OCI-LY7 (cell line): Measurements from ENCODE around the gene GADL1. TPM values are rescaled to one million over a fixed set of nuclear protein-coding genes. Genes with fewer than 3 reads are reported as not detected.

Experiments used
- Bru-seq: library from RNA; stranded (reverse); fragments of 400-500 nt; gene quantifications from one replicate; lab custom pipeline; 2021; lab: Mats Ljungman, UMichigan
- BruChase-seq, 2 experiments: library from RNA; stranded (reverse); fragments of 400-500 nt; gene quantifications; one replicate each; lab custom pipeline; 2021; lab: Mats Ljungman, UMichigan
- BruUV-seq: library from RNA; stranded (reverse); fragments of 400-500 nt; replicated peaks from 2 replicates; lab custom pipeline; 2021; lab: Mats Ljungman, UMichigan
- CTCF ChIA-PET: fragments of 300-600 bp; sonication (Branson Sonifier 250); formaldehyde crosslinking; loops from one replicate; lab custom pipeline; 2022; ENCODE audit warnings: antibody characterized with exemption; ENCODE audit not compliant: unreplicated experiment; lab: Charles Lee
- POLR2A ChIA-PET: fragments of 300-600 bp; sonication (Branson Sonifier 250); formaldehyde crosslinking; loops from one replicate; lab custom pipeline; 2022; ENCODE audit warnings: antibody characterized with exemption; lab: Charles Lee
- DNase-seq: peaks from one replicate; pipeline ENCODE4 v3.0.0-alpha.2; 2015; ENCODE audit warnings: low spot score
- H2AFZ ChIP-seq: fragments of 200-600 bp; sonication (generic), shearing (Covaris generic); 2 replicates; pipeline ENCODE4 v1.6.1; 2014; ENCODE audit warnings: mild to moderate bottlenecking, antibody characterized with exemption, low read length, moderate library complexity
- H3K27ac ChIP-seq: fragments of 200-600 bp; sonication (generic); 2 replicates; pipeline ENCODE4 v1.5.1; 2014; ENCODE audit warnings: mixed run types, low read depth, mild to moderate bottlenecking, moderate library complexity, low read length, inconsistent platforms; ENCODE audit not compliant: poor library complexity, severe bottlenecking
- H3K36me3 ChIP-seq: fragments of 200-600 bp; sonication (generic); 2 replicates; pipeline ENCODE4 v1.6.1; 2014; ENCODE audit warnings: mild to moderate bottlenecking, antibody characterized with exemption, low read length, moderate library complexity, mixed read lengths; ENCODE audit not compliant: insufficient read depth
- H3K4me1 ChIP-seq: fragments of 200-600 bp; sonication (generic); 2 replicates; pipeline ENCODE4 v1.5.1; 2014; ENCODE audit warnings: mild to moderate bottlenecking, low read length; ENCODE audit not compliant: insufficient read depth, poor library complexity, severe bottlenecking
- H3K4me2 ChIP-seq: fragments of 200-600 bp; sonication (generic); 2 replicates; pipeline ENCODE4 v1.6.1; 2014; ENCODE audit warnings: mild to moderate bottlenecking, low read length
- H3K4me3 ChIP-seq: fragments of 200-600 bp; sonication (generic); 2 replicates; pipeline ENCODE4 v1.5.1; 2014; ENCODE audit warnings: mild to moderate bottlenecking, low read depth, low read length; ENCODE audit not compliant: poor library complexity, severe bottlenecking
- H3K79me2 ChIP-seq: fragments of 200-600 bp; sonication (generic); 2 replicates; pipeline ENCODE4 v1.6.1; 2016; ENCODE audit warnings: low read depth, mild to moderate bottlenecking, low read length, moderate library complexity, mixed read lengths; ENCODE audit not compliant: insufficient read depth
- H3K9me2 ChIP-seq: fragments of 200-600 bp; sonication (generic); 2 replicates; pipeline ENCODE4 v1.6.1; 2016; ENCODE audit warnings: mild to moderate bottlenecking, low read length, mixed read lengths; ENCODE audit not compliant: insufficient read depth
- H3K9me3 ChIP-seq: fragments of 200-600 bp; sonication (generic); 2 replicates; pipeline ENCODE4 v1.6.1; 2014; ENCODE audit warnings: mild to moderate bottlenecking, mixed run types, low read length, mixed read lengths
- H4K20me1 ChIP-seq: fragments of 200-600 bp; sonication (generic); 2 replicates; pipeline ENCODE4 v1.6.1; 2014; ENCODE audit warnings: mild to moderate bottlenecking, antibody characterized with exemption, low read length, moderate library complexity, mixed read lengths; ENCODE audit not compliant: insufficient read depth
- EZH2phosphoT487 ChIP-seq: fragments of 200-600 bp; sonication (generic); IDR thresholded peaks from 2 replicates; pipeline ENCODE4 v1.6.1; 2018; ENCODE audit warnings: low read depth, borderline replicate concordance, mild to moderate bottlenecking, mixed run types, antibody characterized with exemption, low read length, moderate library complexity, mixed read lengths
- intact Hi-C: fragments of 100-400 bp; cut with micrococcal nuclease; formaldehyde crosslinking; loops from one replicate; pipeline ENCODE4 v1.10.0; 2022; ENCODE audit not compliant: unreplicated experiment
- long read RNA-seq: library from polyadenylated mRNA; stranded (forward); transcript quantifications from one replicate; pipeline ENCODE4 v2.0.0, GENCODE V29; 2022
- total RNA-seq, 2 experiments: library from RNA; depleted of rRNA in 1 of 2; stranded (reverse); fragments of >200 nt in 1 of 2; shearing (Covaris generic) in 1 of 2; gene quantifications; 2 replicates each; pipeline ENCODE4 v1.2.3, GENCODE V29; 2014 to 2022
- TF ChIP-seq, protein P1 (sequence below): fragments of 200-600 bp; sonication (generic); conservative IDR thresholded peaks from 2 replicates; pipeline ENCODE4 v1.5.1; 2014; ENCODE audit warnings: mild to moderate bottlenecking, antibody characterized with exemption, low read length, moderate library complexity, mixed read lengths

The GADL1 gene, protein sequence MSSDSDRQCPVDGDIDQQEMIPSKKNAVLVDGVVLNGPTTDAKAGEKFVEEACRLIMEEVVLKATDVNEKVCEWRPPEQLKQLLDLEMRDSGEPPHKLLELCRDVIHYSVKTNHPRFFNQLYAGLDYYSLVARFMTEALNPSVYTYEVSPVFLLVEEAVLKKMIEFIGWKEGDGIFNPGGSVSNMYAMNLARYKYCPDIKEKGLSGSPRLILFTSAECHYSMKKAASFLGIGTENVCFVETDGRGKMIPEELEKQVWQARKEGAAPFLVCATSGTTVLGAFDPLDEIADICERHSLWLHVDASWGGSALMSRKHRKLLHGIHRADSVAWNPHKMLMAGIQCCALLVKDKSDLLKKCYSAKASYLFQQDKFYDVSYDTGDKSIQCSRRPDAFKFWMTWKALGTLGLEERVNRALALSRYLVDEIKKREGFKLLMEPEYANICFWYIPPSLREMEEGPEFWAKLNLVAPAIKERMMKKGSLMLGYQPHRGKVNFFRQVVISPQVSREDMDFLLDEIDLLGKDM
- total RNA-seq (2014; rRNA removed; shearing (Covaris generic)) (not detected in 2 replicates), total RNA-seq (2022) (not detected in 2 replicates), Bru-seq, nascent RNA (percentile 1 among the genes with signal in this experiment), BruChase-seq, experiment 1, labeled RNA remaining after a 6-hour chase (not detected), BruChase-seq, experiment 2, labeled RNA remaining after a 2-hour chase (not detected)
- long read RNA-seq: 0 reads

DNA sequence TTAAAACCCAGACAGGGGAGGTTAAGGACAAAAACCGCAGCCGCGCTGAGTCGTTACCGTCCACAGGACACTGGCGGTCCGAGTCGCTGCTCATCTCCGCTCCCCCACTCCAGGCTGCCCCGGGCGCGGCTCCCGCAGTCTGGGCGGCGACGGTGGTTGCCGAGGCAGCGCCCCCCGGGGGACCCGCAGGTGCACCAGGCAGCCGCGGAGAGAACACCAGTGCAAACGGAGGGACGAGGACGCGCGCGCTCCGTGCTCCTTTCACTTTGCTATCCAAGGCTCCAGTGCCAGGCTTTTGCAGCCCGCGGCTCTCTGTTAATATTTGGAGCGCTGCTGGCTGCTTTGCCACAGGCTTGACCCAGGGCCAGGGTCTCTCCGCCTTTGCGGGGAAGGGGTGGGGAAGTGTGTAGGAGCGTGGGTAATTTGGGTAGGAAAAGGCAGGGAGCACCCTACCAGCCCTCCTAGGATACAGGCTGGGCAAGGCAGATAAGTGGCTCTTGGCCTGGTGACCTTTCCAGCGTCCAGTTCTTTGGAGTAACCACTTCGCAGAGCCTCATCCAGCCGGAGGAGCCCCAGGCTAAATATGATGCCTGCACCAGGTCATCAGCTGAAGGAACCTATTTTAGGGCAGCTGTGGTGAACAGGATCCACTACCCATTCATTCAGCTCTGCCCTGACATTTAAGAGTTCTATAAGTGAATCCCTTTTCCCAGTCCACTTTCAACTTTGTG is at the start of gene GADL1:
Gene GADL1, minus strand, starts transcription at position 141 of the 731 bp plus-strand sequence. Its CDS starts 47 bp downstream, at position 94.
- H3K36me3 ChIP-seq: no peaks in the 10 kb centered on the region
- H3K79me2 ChIP-seq: no peaks in the 10 kb centered on the region
- no peaks in the 10 kb centered on the region for H3K9me2 ChIP-seq
- POLR2A ChIA-PET: no interaction called here
- BruUV-seq: no TSS peak
- H3K4me1 ChIP-seq: no peaks in the 10 kb centered on the region
- H3K4me2 ChIP-seq: no peak within 1 kb of the TSS
- CTCF ChIA-PET: no interaction called here
- no peaks in the 10 kb centered on the region for H4K20me1 ChIP-seq
- TF ChIP-seq EZH2phosphoT487: no peak
- H3K9me3 ChIP-seq: no peaks in the 10 kb centered on the region
- H3K4me3 ChIP-seq: no peak within 1 kb of the TSS
- DNase-seq: no peak
- H3K27ac ChIP-seq: no peak within 1 kb of the TSS
- intact Hi-C loops: no loop called here
- H2AFZ ChIP-seq: no peak within 1 kb of the TSS

DNA sequence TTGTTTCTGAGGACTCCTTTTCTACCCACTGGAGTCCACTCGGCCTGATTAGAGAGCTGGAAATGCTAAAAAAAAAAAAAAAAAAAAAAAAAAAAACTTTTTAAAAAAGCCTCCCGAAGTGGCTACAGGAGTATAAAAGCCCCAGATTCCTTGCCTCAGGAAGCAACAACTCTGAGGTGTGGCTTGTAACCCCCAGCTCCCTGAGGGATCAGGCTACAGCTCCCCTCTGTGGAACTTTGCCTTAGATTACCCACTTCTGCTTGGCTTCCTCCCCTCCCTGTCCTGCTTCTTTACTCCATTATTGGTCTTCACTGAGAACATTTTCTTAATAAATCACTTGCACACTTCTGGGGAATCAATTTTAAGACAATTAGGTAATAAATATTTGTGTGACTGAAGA is 49.7 kb upstream of the GADL1 start:
- Histone ChIP-seq H3K9me2 (no peaks in the 10 kb centered on the region), H3K4me3 (no peak overlapping the region), H3K36me3 (no peaks in the 10 kb centered on the region), H3K27ac (no peak overlapping the region), H3K4me2 (no peak overlapping the region), H2AFZ (no peak overlapping the region), H3K79me2 (no peaks in the 10 kb centered on the region), H3K9me3 (no peaks in the 10 kb centered on the region), H4K20me1 (no peaks in the 10 kb centered on the region), H3K4me1 (no peaks in the 10 kb centered on the region)
- ChIA-PET POLR2A (interaction anchor here (0.7 kb wide), 1 partner anchor 10 kb away, joined by 4 read pairs; no protein-coding TSS in a partner anchor), CTCF (no interaction called here)
- TF ChIP-seq, protein P1, sequence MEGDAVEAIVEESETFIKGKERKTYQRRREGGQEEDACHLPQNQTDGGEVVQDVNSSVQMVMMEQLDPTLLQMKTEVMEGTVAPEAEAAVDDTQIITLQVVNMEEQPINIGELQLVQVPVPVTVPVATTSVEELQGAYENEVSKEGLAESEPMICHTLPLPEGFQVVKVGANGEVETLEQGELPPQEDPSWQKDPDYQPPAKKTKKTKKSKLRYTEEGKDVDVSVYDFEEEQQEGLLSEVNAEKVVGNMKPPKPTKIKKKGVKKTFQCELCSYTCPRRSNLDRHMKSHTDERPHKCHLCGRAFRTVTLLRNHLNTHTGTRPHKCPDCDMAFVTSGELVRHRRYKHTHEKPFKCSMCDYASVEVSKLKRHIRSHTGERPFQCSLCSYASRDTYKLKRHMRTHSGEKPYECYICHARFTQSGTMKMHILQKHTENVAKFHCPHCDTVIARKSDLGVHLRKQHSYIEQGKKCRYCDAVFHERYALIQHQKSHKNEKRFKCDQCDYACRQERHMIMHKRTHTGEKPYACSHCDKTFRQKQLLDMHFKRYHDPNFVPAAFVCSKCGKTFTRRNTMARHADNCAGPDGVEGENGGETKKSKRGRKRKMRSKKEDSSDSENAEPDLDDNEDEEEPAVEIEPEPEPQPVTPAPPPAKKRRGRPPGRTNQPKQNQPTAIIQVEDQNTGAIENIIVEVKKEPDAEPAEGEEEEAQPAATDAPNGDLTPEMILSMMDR: no peak
- intact Hi-C loops: no loop called here
- DNase-seq: no peak
- BruUV-seq: no TSS peak

DNA sequence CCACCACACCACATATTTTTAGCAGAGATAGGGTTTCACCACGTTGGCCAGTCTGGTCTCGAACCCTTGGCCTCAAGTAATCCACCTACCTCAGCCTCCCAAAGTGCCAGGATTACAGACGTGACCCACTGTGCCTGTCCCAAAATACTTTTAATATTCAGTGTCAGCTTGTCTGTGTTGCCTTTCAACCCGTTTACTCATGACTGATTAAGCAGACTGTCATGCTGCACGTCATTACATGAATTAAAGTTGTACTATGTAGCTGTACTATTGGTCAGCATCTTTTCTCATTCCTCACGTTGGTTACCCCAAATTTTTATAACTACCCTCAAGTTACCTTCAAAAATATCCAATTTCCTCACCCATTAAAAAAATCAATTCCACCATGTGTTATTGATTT is 48.7 kb upstream of the GADL1 start:
- POLR2A ChIA-PET: no interaction called here

More for the DNA sequence above, 48.7 kb upstream of the GADL1 start:
- intact Hi-C loops: no loop called here
- H3K9me2 ChIP-seq: no peaks in the 10 kb centered on the region
- H4K20me1 ChIP-seq: no peaks in the 10 kb centered on the region
- H3K27ac ChIP-seq: no peak overlapping the region
- no peaks in the 10 kb centered on the region for H3K4me1 ChIP-seq
- H3K36me3 ChIP-seq: no peaks in the 10 kb centered on the region
- no peak overlapping the region for H3K4me2 ChIP-seq
- no peaks in the 10 kb centered on the region for H3K9me3 ChIP-seq
- H3K4me3 ChIP-seq: no peak overlapping the region
- TF ChIP-seq, protein P1: no peak
- TF ChIP-seq EZH2phosphoT487: no peak
- H3K79me2 ChIP-seq: no peaks in the 10 kb centered on the region
- CTCF ChIA-PET: no interaction called here
- no TSS peak for BruUV-seq
- H2AFZ ChIP-seq: no peak overlapping the region
- DNase-seq: no peak
